ENCODE measurements around the gene GYG1.
A peak's percentile ranks its signal among the peaks of the same experiment; 100 is the strongest.

The GYG1 gene

DNA sequence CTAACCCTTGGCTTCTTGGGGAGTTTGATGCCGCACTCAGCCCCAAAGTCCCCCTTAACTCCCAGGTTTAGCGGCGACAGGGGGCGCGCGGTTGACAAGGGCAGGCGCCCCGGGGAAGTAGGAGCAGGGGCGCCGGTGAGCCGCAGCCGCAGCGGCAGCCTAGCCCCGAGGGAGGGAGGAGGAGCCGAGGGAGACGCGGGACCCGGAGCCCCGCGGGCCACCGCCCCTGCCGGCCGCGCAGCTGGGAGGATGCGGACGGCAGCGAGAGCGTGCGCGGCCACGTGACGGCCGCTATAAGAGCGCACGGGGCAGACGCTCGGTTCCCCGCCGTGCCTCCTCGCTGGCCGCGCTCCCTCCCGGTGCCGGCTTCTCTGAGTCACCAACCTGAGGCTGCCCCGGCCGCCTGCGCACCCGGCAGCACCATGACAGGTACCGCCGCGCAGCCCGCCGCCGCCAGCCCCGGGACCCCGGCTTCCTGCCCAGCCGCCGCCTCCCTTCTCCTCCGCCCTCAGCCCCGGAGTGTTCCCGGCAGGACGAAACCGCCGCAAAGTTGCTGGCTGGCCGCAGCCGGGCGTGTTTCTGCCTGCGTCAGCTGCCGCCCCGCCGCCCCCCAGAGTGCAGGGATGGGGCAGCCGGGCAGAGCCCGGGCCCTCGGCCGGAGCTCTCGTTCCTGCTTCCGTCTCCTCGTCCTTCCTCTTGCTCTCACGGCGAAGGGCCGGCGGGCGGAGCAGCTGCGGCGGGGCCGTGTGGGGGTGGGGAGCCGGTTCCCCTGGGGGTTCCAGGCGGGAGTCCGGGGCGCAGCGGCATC lies at the start of gene GYG1:
Gene GYG1 (plus strand): TSS at position 322 of the 808 bp plus-strand sequence. CDS start 101 bp downstream, at position 423.
- no peaks in the 10 kb centered on the region for H3K27me3 ChIP-seq (ENCODE audit: insufficient read depth, low read depth, severe bottlenecking)
- H3K9me3 ChIP-seq (ENCODE audit: severe bottlenecking): no peaks in the 10 kb centered on the region
- H3K27ac ChIP-seq: peak within 1 kb of the TSS; percentile 91
- peak; percentile 80 for DNase-seq
- peak within 1 kb of the TSS; percentile 75 for H3K4me3 ChIP-seq (ENCODE audit: low read depth, low read length)
- TF ChIP-seq, protein P1, sequence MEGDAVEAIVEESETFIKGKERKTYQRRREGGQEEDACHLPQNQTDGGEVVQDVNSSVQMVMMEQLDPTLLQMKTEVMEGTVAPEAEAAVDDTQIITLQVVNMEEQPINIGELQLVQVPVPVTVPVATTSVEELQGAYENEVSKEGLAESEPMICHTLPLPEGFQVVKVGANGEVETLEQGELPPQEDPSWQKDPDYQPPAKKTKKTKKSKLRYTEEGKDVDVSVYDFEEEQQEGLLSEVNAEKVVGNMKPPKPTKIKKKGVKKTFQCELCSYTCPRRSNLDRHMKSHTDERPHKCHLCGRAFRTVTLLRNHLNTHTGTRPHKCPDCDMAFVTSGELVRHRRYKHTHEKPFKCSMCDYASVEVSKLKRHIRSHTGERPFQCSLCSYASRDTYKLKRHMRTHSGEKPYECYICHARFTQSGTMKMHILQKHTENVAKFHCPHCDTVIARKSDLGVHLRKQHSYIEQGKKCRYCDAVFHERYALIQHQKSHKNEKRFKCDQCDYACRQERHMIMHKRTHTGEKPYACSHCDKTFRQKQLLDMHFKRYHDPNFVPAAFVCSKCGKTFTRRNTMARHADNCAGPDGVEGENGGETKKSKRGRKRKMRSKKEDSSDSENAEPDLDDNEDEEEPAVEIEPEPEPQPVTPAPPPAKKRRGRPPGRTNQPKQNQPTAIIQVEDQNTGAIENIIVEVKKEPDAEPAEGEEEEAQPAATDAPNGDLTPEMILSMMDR (IDR thresholded peaks at IDR 0.05; ENCODE audit: low read depth, low read length): peak; percentile 21
- peaks cover 12% of the 10 kb centered on the region for H3K36me3 ChIP-seq

DNA sequence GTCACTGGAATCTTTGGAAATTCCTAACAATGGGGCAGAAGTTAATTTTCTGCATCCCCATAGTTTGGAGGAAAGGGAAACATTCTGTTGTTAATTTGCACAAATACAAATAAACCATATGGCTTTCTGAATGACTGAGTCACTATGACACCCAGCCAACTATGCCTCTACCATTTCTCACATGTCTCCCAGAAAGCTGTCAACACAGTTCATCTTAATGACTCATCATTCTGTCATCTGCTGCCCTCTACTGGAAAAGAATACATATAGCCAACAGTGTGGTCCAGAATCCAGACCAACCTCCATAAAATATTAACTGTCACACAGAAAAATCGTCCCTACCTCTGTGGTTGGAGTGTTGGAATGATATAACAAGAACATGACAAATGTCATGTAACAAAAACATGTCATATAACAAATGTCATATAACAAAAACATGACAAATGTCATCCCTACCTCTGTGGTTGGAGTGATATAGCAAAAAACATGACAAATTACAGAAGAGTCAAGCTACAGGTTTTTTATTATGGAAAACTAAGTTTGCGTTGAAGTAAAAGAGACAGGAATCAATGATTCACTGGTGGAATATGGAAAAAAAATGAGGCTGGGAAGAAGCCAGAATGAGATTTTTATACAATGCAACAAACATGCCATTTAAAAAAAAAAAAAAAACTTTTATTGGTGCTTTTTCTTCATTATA lies 47.7 kb upstream of the GYG1 start:
- Histone ChIP-seq H3K36me3 (no peaks in the 10 kb centered on the region), H3K4me3 (ENCODE audit: low read depth, low read length) (no peak overlapping the region), H3K9me3 (ENCODE audit: severe bottlenecking) (no peaks in the 10 kb centered on the region), H3K27me3 (ENCODE audit: insufficient read depth, low read depth, severe bottlenecking) (no peaks in the 10 kb centered on the region), H3K27ac (no peak overlapping the region)
- DNase-seq: no peak
- TF ChIP-seq, protein P1 (IDR thresholded peaks at IDR 0.05; ENCODE audit: low read depth, low read length): peak; percentile 49; the same call in 1 of the 2 replicates

DNA sequence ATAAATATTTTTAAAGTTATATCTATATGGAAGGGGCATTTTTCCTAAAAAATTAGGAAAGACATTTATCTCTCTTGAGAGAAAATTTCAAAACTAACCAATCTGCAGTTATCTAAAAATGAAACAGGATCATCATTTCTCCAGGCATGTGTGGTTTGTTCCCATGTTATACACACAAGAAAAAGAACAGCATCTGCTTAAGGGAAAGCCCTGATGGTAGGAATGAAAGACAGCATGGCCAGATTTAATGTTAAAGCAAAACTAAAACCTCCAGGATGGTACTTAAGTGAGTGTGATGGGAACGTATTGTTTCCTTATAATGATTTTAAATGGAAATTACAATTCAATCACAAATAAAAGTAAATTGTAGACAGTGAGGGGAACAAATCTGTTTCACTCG lies 46.2 kb upstream of the GYG1 start:
- H3K36me3 ChIP-seq: no peaks in the 10 kb centered on the region
- no peak for DNase-seq

DNA sequence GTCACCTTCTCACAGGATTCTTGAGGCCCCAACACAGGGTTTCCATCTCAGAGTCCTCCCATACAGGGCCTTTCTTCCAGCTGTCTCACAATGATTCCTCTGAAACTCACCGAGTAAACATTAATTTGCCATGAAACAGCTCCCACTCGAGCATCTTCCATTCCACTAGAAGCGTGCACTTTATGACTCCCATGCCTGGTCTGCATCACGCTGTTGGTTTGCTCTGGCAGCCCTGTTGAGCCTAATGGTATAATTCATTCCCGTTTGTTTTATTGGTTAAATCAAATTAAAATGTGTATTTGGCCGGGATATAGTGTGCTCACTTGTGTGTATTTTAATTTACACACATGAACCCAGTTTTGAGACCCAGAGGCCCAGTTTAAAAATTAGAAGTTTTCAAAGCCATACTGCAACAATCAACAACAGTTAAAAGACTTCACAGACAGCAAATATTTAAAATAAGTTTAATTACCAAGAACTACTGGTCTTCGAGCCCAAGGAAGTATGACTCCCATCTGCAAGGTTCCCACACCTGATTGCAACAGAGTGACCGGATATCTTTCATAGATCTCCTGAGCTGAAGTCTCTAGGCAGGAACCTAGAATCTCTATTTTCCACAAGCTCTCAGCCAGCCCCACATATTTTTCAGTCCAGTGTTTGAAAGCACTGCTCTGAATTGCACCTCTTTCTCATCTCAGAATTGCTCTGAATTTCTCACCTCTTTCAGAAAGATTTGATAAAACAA lies 42.3 kb upstream of the GYG1 start:
- no peaks in the 10 kb centered on the region for H3K36me3 ChIP-seq
- no peak overlapping the region for H3K27ac ChIP-seq
- H3K4me3 ChIP-seq (ENCODE audit: low read depth, low read length): no peak overlapping the region
- TF ChIP-seq, protein P1 (IDR thresholded peaks at IDR 0.05; ENCODE audit: low read depth, low read length): no peak
- no peak for DNase-seq
- no peaks in the 10 kb centered on the region for H3K27me3 ChIP-seq (ENCODE audit: insufficient read depth, low read depth, severe bottlenecking)
- H3K9me3 ChIP-seq (ENCODE audit: severe bottlenecking): no peaks in the 10 kb centered on the region

More for the DNA sequence above, 46.2 kb upstream of the GYG1 start:
- no peaks in the 10 kb centered on the region for H3K9me3 ChIP-seq (ENCODE audit: severe bottlenecking)
- no peaks in the 10 kb centered on the region for H3K27me3 ChIP-seq (ENCODE audit: insufficient read depth, low read depth, severe bottlenecking)
- TF ChIP-seq, protein P1 (IDR thresholded peaks at IDR 0.05; ENCODE audit: low read depth, low read length): no peak
- H3K4me3 ChIP-seq (ENCODE audit: low read depth, low read length): no peak overlapping the region
- H3K27ac ChIP-seq: no peak overlapping the region

DNA sequence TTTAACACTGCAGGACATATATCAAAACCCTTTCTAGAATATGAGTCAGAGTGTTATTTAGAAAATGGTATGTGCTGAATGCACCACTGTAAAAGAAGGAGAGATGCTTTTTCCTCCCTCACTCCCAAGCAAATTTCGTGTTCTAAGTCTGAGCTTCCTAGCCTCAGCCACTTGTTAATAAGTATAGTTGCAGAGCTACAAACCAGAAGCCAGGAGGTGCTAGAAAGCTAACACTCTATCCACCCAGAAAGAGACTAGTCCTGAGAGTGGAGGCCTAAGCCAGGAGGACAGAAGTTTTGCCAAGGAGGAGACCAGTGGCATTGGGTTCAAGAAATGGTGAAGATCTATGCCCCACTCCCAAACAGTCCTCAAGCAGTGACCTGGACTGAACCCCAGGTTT lies 40.5 kb upstream of the GYG1 start:
- no peaks in the 10 kb centered on the region for H3K9me3 ChIP-seq (ENCODE audit: severe bottlenecking)
- H3K36me3 ChIP-seq: no peaks in the 10 kb centered on the region
- TF ChIP-seq, protein P1 (IDR thresholded peaks at IDR 0.05; ENCODE audit: low read depth, low read length): peak; percentile 50
- no peaks in the 10 kb centered on the region for H3K27me3 ChIP-seq (ENCODE audit: insufficient read depth, low read depth, severe bottlenecking)
- no peak overlapping the region for H3K27ac ChIP-seq
- H3K4me3 ChIP-seq (ENCODE audit: low read depth, low read length): no peak overlapping the region
- DNase-seq: no peak

Data from WERI-Rb-1 (cell line).